Measurements from ENCODE around the gene ALOX5.

ALOX5 gene

GRCh38 chr10:45427262-45427969 lies 53.4 kb downstream of the ALOX5 start:
- no peaks in the 10 kb centered on the region for H3K9me3 ChIP-seq (replicated peaks in 1 of 2; ENCODE audit: control insufficient read depth in 2 of 2, insufficient read depth in 1 of 2, low read depth in 1 of 2, low read length in 2 of 2)
- no peak overlapping the region for H4K8ac ChIP-seq (ENCODE audit: low read depth, low read length)
- no peak overlapping the region for H3K4me3 ChIP-seq (ENCODE audit: low read length in 2 of 2)
- no peaks in the 10 kb centered on the region for H3K4me1 ChIP-seq (ENCODE audit: control insufficient read depth in 2 of 2, insufficient read depth in 1 of 2, low read depth in 1 of 2, low read length in 2 of 2)
- H3K36me3 ChIP-seq (replicated peaks in 1 of 2; ENCODE audit: control insufficient read depth in 2 of 2, insufficient read depth in 2 of 2, low read length in 2 of 2), result no peaks in the 10 kb centered on the region
- peaks cover 0 to 16% (median 0%) of the 10 kb centered on the region in 3 experiments for H3K27me3 ChIP-seq (ENCODE audit: control insufficient read depth in 3 of 3, insufficient read depth in 3 of 3, low read depth in 1 of 3, low read length in 3 of 3)
- H3K9ac ChIP-seq (ENCODE audit: low read depth, low read length, poor library complexity), result no peak overlapping the region
- no CpG with 5 or more reads among the region's 50 CpGs for WGBS, 2 donors (ENCODE audit: extremely low coverage in 2 of 2, insufficient read length in 2 of 2, insufficient replicate concordance in 1 of 2)
- no peaks in the 10 kb centered on the region for H3K79me1 ChIP-seq (ENCODE audit: low read depth, low read length)
- H3K14ac ChIP-seq (ENCODE audit: low read length), result no peak overlapping the region
- no peak overlapping the region for H3K27ac ChIP-seq (replicated peaks; ENCODE audit: low read length)
- H3K4ac ChIP-seq (ENCODE audit: low read length), result peak overlapping the region; percentile 47
- H2BK15ac ChIP-seq (ENCODE audit: low read length), result no peak overlapping the region
- H3K23ac ChIP-seq (ENCODE audit: low read depth, low read length, poor library complexity), result no peak overlapping the region
- H4K91ac ChIP-seq (ENCODE audit: low read depth, low read length, poor library complexity), result no peak overlapping the region
- H2BK12ac ChIP-seq (ENCODE audit: low read length), result no peak overlapping the region
- H2AFZ ChIP-seq (ENCODE audit: low read length), result no peak overlapping the region
- H2AK5ac ChIP-seq (ENCODE audit: low read depth, low read length), result peak overlapping the region; percentile 66
- no peak overlapping the region for H3K4me2 ChIP-seq (ENCODE audit: insufficient read depth, low read length, poor library complexity, severe bottlenecking)
- DNase-seq (ENCODE audit: low spot score), result no peak
- no peak overlapping the region for H2BK120ac ChIP-seq (ENCODE audit: low read depth, low read length)
- H2BK5ac ChIP-seq (ENCODE audit: low read length), result no peak overlapping the region
- peak overlapping the region; percentile 79 for H3K18ac ChIP-seq (ENCODE audit: low read length)

- H2BK120ac ChIP-seq (ENCODE audit: low read depth, low read length), result no peak overlapping the region
Observed at GRCh38 chr10:45427970-45428366, 54.0 kb downstream of the ALOX5 start.

DNA sequence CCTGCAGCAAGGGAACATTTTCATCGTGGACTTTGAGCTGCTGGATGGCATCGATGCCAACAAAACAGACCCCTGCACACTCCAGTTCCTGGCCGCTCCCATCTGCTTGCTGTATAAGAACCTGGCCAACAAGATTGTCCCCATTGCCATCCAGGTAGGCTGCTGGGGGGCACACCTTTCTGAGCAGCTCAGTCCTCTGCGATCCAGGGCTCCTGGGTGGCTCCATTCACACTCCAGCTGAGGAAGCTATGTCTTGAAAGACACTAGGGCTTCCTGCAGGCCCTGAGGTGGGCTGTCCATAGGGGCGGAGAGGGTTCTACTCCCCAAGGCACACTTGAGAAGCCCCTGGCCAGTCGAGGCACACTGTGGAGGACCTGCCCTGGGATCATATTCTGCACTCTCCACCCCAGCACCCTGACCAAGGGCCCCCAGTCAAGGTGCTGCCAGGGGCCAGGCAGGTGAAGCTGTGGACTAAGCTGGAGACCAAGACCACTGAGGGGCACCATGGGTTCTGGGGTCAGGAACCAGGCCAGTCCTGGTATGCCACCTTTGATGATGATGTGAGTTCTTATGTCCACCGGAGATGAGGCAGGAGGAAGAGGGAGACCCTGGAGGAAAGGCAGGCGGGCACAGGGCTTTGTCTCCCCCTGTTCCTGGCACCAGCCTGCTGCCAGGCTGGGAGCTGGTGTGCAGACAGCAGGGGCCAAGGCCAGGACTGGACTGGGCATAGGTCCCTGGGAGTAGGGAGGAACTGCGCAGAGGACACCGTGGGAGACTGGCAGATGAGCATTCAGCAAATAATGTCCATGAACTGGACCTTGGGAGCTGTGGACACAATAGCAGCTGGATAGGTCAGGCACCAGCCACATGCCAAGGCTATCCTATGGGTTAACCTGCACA lies 54.8 kb downstream of the ALOX5 start:
- DNase-seq (ENCODE audit: low spot score), result no peak
- Histone ChIP-seq H3K4ac (ENCODE audit: low read length) (no peak overlapping the region), H2BK12ac (ENCODE audit: low read length) (no peak overlapping the region)

More at GRCh38 chr10:45427970-45428366, 54.0 kb downstream of the ALOX5 start:
- no peak overlapping the region for H3K4me3 ChIP-seq (ENCODE audit: low read length in 2 of 2)
- peaks cover 0 to 16% (median 0%) of the 10 kb centered on the region in 3 experiments for H3K27me3 ChIP-seq (ENCODE audit: control insufficient read depth in 3 of 3, insufficient read depth in 3 of 3, low read depth in 1 of 3, low read length in 3 of 3)
- no peak overlapping the region for H3K27ac ChIP-seq (replicated peaks; ENCODE audit: low read length)
- no peak overlapping the region for H2BK5ac ChIP-seq (ENCODE audit: low read length)
- no peak overlapping the region for H4K91ac ChIP-seq (ENCODE audit: low read depth, low read length, poor library complexity)
- H3K79me1 ChIP-seq (ENCODE audit: low read depth, low read length), result no peaks in the 10 kb centered on the region
- H3K14ac ChIP-seq (ENCODE audit: low read length), result no peak overlapping the region
- H3K4me2 ChIP-seq (ENCODE audit: insufficient read depth, low read length, poor library complexity, severe bottlenecking), result no peak overlapping the region
- H4K8ac ChIP-seq (ENCODE audit: low read depth, low read length), result no peak overlapping the region
- H3K4ac ChIP-seq (ENCODE audit: low read length), result no peak overlapping the region
- no peak overlapping the region for H3K18ac ChIP-seq (ENCODE audit: low read length)
- H2AFZ ChIP-seq (ENCODE audit: low read length), result no peak overlapping the region
- H3K36me3 ChIP-seq (replicated peaks in 1 of 2; ENCODE audit: control insufficient read depth in 2 of 2, insufficient read depth in 2 of 2, low read length in 2 of 2), result no peaks in the 10 kb centered on the region
- no peaks in the 10 kb centered on the region for H3K4me1 ChIP-seq (ENCODE audit: control insufficient read depth in 2 of 2, insufficient read depth in 1 of 2, low read depth in 1 of 2, low read length in 2 of 2)
- no peak for DNase-seq (ENCODE audit: low spot score)
- H3K9me3 ChIP-seq (replicated peaks in 1 of 2; ENCODE audit: control insufficient read depth in 2 of 2, insufficient read depth in 1 of 2, low read depth in 1 of 2, low read length in 2 of 2), result no peaks in the 10 kb centered on the region
- no peak overlapping the region for H2AK5ac ChIP-seq (ENCODE audit: low read depth, low read length)
- H3K23ac ChIP-seq (ENCODE audit: low read depth, low read length, poor library complexity), result no peak overlapping the region
- no peak overlapping the region for H3K9ac ChIP-seq (ENCODE audit: low read depth, low read length, poor library complexity)
- no peak overlapping the region for H2BK12ac ChIP-seq (ENCODE audit: low read length)
- no peak overlapping the region for H2BK15ac ChIP-seq (ENCODE audit: low read length)
- no CpG with 5 or more reads among the region's 16 CpGs for WGBS, 2 donors (ENCODE audit: extremely low coverage in 2 of 2, insufficient read length in 2 of 2, insufficient replicate concordance in 1 of 2)

GRCh38 chr10:45429790-45430189 lies 55.8 kb downstream of the ALOX5 start:
- no peaks in the 10 kb centered on the region for H3K9me3 ChIP-seq (replicated peaks in 1 of 2; ENCODE audit: control insufficient read depth in 2 of 2, insufficient read depth in 1 of 2, low read depth in 1 of 2, low read length in 2 of 2)

More for the DNA sequence above, 54.8 kb downstream of the ALOX5 start:
- Histone ChIP-seq H4K8ac (ENCODE audit: low read depth, low read length) (peak overlapping the region; percentile 31), H3K23ac (ENCODE audit: low read depth, low read length, poor library complexity) (no peak overlapping the region), H3K4me1 (ENCODE audit: control insufficient read depth in 2 of 2, insufficient read depth in 1 of 2, low read depth in 1 of 2, low read length in 2 of 2) (no peaks in the 10 kb centered on the region), H3K4me2 (ENCODE audit: insufficient read depth, low read length, poor library complexity, severe bottlenecking) (no peak overlapping the region), H3K27ac (replicated peaks; ENCODE audit: low read length) (no peak overlapping the region), H2BK120ac (ENCODE audit: low read depth, low read length) (no peak overlapping the region), H3K18ac (ENCODE audit: low read length) (peak overlapping the region; percentile 19), H3K79me1 (ENCODE audit: low read depth, low read length) (no peaks in the 10 kb centered on the region), H2AFZ (ENCODE audit: low read length) (no peak overlapping the region), H2AK5ac (ENCODE audit: low read depth, low read length) (no peak overlapping the region), H2BK15ac (ENCODE audit: low read length) (no peak overlapping the region), H3K4me3 (ENCODE audit: low read length in 2 of 2) (no peak overlapping the region), H3K14ac (ENCODE audit: low read length) (peak overlapping the region; percentile 50), H3K9ac (ENCODE audit: low read depth, low read length, poor library complexity) (peak overlapping the region; percentile 68), H3K36me3 (replicated peaks in 1 of 2; ENCODE audit: control insufficient read depth in 2 of 2, insufficient read depth in 2 of 2, low read length in 2 of 2) (no peaks in the 10 kb centered on the region), H3K27me3 (ENCODE audit: control insufficient read depth in 3 of 3, insufficient read depth in 3 of 3, low read depth in 1 of 3, low read length in 3 of 3) (peaks cover 0 to 8% (median 0%) of the 10 kb centered on the region in 3 experiments), H2BK5ac (ENCODE audit: low read length) (no peak overlapping the region), H3K9me3 (replicated peaks in 1 of 2; ENCODE audit: control insufficient read depth in 2 of 2, insufficient read depth in 1 of 2, low read depth in 1 of 2, low read length in 2 of 2) (no peaks in the 10 kb centered on the region), H4K91ac (ENCODE audit: low read depth, low read length, poor library complexity) (peak overlapping the region; percentile 68)
- no CpG with 5 or more reads among the region's 10 CpGs for WGBS, 2 donors (ENCODE audit: extremely low coverage in 2 of 2, insufficient read length in 2 of 2, insufficient replicate concordance in 1 of 2)

More at GRCh38 chr10:45429790-45430189, 55.8 kb downstream of the ALOX5 start:
- Histone ChIP-seq H4K8ac (ENCODE audit: low read depth, low read length) (no peak overlapping the region), H3K79me1 (ENCODE audit: low read depth, low read length) (no peaks in the 10 kb centered on the region), H3K23ac (ENCODE audit: low read depth, low read length, poor library complexity) (no peak overlapping the region), H2BK5ac (ENCODE audit: low read length) (no peak overlapping the region), H2AK5ac (ENCODE audit: low read depth, low read length) (no peak overlapping the region), H3K4me3 (ENCODE audit: low read length in 2 of 2) (no peak overlapping the region), H3K18ac (ENCODE audit: low read length) (no peak overlapping the region), H2BK15ac (ENCODE audit: low read length) (no peak overlapping the region), H3K36me3 (replicated peaks in 1 of 2; ENCODE audit: control insufficient read depth in 2 of 2, insufficient read depth in 2 of 2, low read length in 2 of 2) (no peaks in the 10 kb centered on the region), H2BK120ac (ENCODE audit: low read depth, low read length) (no peak overlapping the region), H3K9ac (ENCODE audit: low read depth, low read length, poor library complexity) (no peak overlapping the region), H3K4ac (ENCODE audit: low read length) (no peak overlapping the region), H3K14ac (ENCODE audit: low read length) (no peak overlapping the region), H3K4me1 (ENCODE audit: control insufficient read depth in 2 of 2, insufficient read depth in 1 of 2, low read depth in 1 of 2, low read length in 2 of 2) (peaks cover 0 to 2% of the 10 kb centered on the region in 2 donors), H3K27me3 (ENCODE audit: control insufficient read depth in 3 of 3, insufficient read depth in 3 of 3, low read depth in 1 of 3, low read length in 3 of 3) (peaks cover 0 to 6% (median 0%) of the 10 kb centered on the region in 3 experiments), H2AFZ (ENCODE audit: low read length) (no peak overlapping the region), H3K4me2 (ENCODE audit: insufficient read depth, low read length, poor library complexity, severe bottlenecking) (no peak overlapping the region), H4K91ac (ENCODE audit: low read depth, low read length, poor library complexity) (no peak overlapping the region), H2BK12ac (ENCODE audit: low read length) (no peak overlapping the region), H3K27ac (replicated peaks; ENCODE audit: low read length) (no peak overlapping the region)
- no peak for DNase-seq (ENCODE audit: low spot score)
- no CpG with 5 or more reads among the region's 2 CpGs for WGBS, 2 donors (ENCODE audit: extremely low coverage in 2 of 2, insufficient read length in 2 of 2, insufficient replicate concordance in 1 of 2)
